ENCODE measurements around the gene SLC4A9. TPM values are rescaled to one million over a fixed set of nuclear protein-coding genes. Genes with fewer than 3 reads are reported as not detected.
"Not testable (repeated sequence)": the region's sequence is repeated elsewhere in the genome, so short reads cannot be mapped to it uniquely, and the experiment has no call there.

SLC4A9 gene
- total RNA-seq, 2 donors from 2014 or later: not detected

- no peaks in the 10 kb centered on the region for H3K9me3 ChIP-seq (ENCODE audit: control insufficient read depth, low read length, poor library complexity, severe bottlenecking)
- H3K36me3 Mint-ChIP-seq (ENCODE audit: low read depth): no peaks in the 10 kb centered on the region
- DNase-seq (peak; percentile 92 to 96 (median 92)), ATAC-seq (peak; percentile 82)
- peaks cover 23% of the 10 kb centered on the region for H3K4me1 Mint-ChIP-seq
- H3K27me3 Mint-ChIP-seq: no peaks in the 10 kb centered on the region
- H3K4me3 Mint-ChIP-seq: no peak within 1 kb of the TSS
- no peak within 1 kb of the TSS for H3K27ac Mint-ChIP-seq
These were observed 41.6 kb downstream of the SLC4A9 start, which contains the start of gene ANKHD1 for GRCh38 chr5:140401362-140402257. TSS of gene ANKHD1 (plus strand) at chr5:140401833. CDS start at chr5:140401968, 135 bp downstream.

- H3K4me3 Mint-ChIP-seq: no peak overlapping the region
- no peaks in the 10 kb centered on the region for H3K36me3 Mint-ChIP-seq (ENCODE audit: low read depth)
- H3K27ac Mint-ChIP-seq: no peak overlapping the region
- ATAC-seq: no peak
- DNase-seq: peak; percentile 14 to 48 (median 34)
- no peaks in the 10 kb centered on the region for H3K27me3 Mint-ChIP-seq
- peaks cover 23% of the 10 kb centered on the region for H3K4me1 Mint-ChIP-seq
- H3K9me3 ChIP-seq (ENCODE audit: control insufficient read depth, low read length, poor library complexity, severe bottlenecking): no peaks in the 10 kb centered on the region
These were observed 42.5 kb downstream of the SLC4A9 start for GRCh38 chr5:140402258-140403074.

- Mint-ChIP-seq H3K4me3 (no peak overlapping the region), H3K36me3 (ENCODE audit: low read depth) (no peaks in the 10 kb centered on the region), H3K4me1 (peaks cover 27% of the 10 kb centered on the region), H3K27ac (no peak overlapping the region), H3K27me3 (no peaks in the 10 kb centered on the region)
- DNase-seq (no peak), ATAC-seq (no peak)
- no peaks in the 10 kb centered on the region for H3K9me3 ChIP-seq (ENCODE audit: control insufficient read depth, low read length, poor library complexity, severe bottlenecking)
These were observed 43.6 kb downstream of the SLC4A9 start for GRCh38 chr5:140403613-140404012.

- peak; percentile 30 for ATAC-seq
- H3K27ac Mint-ChIP-seq: no peak overlapping the region
- peaks cover 30% of the 10 kb centered on the region for H3K4me1 Mint-ChIP-seq
- peak overlapping the region; percentile 7 for H3K4me3 Mint-ChIP-seq
- DNase-seq: no peak
- no peaks in the 10 kb centered on the region for H3K36me3 Mint-ChIP-seq (ENCODE audit: low read depth)
- H3K9me3 ChIP-seq (ENCODE audit: control insufficient read depth, low read length, poor library complexity, severe bottlenecking): no peaks in the 10 kb centered on the region
- no peaks in the 10 kb centered on the region for H3K27me3 Mint-ChIP-seq
These were observed 48.8 kb downstream of the SLC4A9 start for GRCh38 chr5:140408750-140409241.

GRCh38 chr5:140413230-140413629, 53.2 kb downstream of the SLC4A9 start:
- H3K36me3 Mint-ChIP-seq (ENCODE audit: low read depth): no peaks in the 10 kb centered on the region
- H3K9me3 ChIP-seq (ENCODE audit: control insufficient read depth, low read length, poor library complexity, severe bottlenecking): no peaks in the 10 kb centered on the region
- H3K4me1 Mint-ChIP-seq: peaks cover 31% of the 10 kb centered on the region
- ATAC-seq (no peak), DNase-seq (no peak)
- H3K27ac Mint-ChIP-seq: no peak overlapping the region
- no peaks in the 10 kb centered on the region for H3K27me3 Mint-ChIP-seq
- no peak overlapping the region for H3K4me3 Mint-ChIP-seq

GRCh38 chr5:140417235-140417634, 57.2 kb downstream of the SLC4A9 start:
- H3K27ac Mint-ChIP-seq: no peak overlapping the region

GRCh38 chr5:140418862-140419520, 59.0 kb downstream of the SLC4A9 start:
- Mint-ChIP-seq H3K4me3 (peak overlapping the region; percentile 59), H3K27me3 (no peaks in the 10 kb centered on the region), H3K4me1 (peaks cover 51% of the 10 kb centered on the region), H3K27ac (peak overlapping the region; percentile 6), H3K36me3 (ENCODE audit: low read depth) (no peaks in the 10 kb centered on the region)
- no peak for ATAC-seq
- DNase-seq: no peak
- H3K9me3 ChIP-seq (ENCODE audit: control insufficient read depth, low read length, poor library complexity, severe bottlenecking): no peaks in the 10 kb centered on the region

More at GRCh38 chr5:140417235-140417634, 57.2 kb downstream of the SLC4A9 start:
- H3K9me3 ChIP-seq (ENCODE audit: control insufficient read depth, low read length, poor library complexity, severe bottlenecking): no peaks in the 10 kb centered on the region
- Mint-ChIP-seq H3K36me3 (ENCODE audit: low read depth) (no peaks in the 10 kb centered on the region), H3K4me3 (no peak overlapping the region), H3K27me3 (no peaks in the 10 kb centered on the region), H3K4me1 (peaks cover 51% of the 10 kb centered on the region)
- DNase-seq (no peak), ATAC-seq (no peak)

- Mint-ChIP-seq H3K4me1 (peaks cover 48% of the 10 kb centered on the region), H3K36me3 (ENCODE audit: low read depth) (no peaks in the 10 kb centered on the region), H3K27me3 (no peaks in the 10 kb centered on the region), H3K27ac (peak overlapping the region; percentile 6), H3K4me3 (peak overlapping the region; percentile 64)
- DNase-seq: no peak
- H3K9me3 ChIP-seq (ENCODE audit: control insufficient read depth, low read length, poor library complexity, severe bottlenecking): no peaks in the 10 kb centered on the region
- ATAC-seq: no peak
These were observed 60.2 kb downstream of the SLC4A9 start for GRCh38 chr5:140420226-140420570.

- DNase-seq: no peak
- Mint-ChIP-seq H3K36me3 (ENCODE audit: low read depth) (no peaks in the 10 kb centered on the region), H3K4me3 (no peak overlapping the region), H3K4me1 (peaks cover 47% of the 10 kb centered on the region), H3K27me3 (no peaks in the 10 kb centered on the region), H3K27ac (peak overlapping the region; percentile 6)
- H3K9me3 ChIP-seq (ENCODE audit: control insufficient read depth, low read length, poor library complexity, severe bottlenecking): no peaks in the 10 kb centered on the region
- ATAC-seq: no peak
These were observed 60.8 kb downstream of the SLC4A9 start for GRCh38 chr5:140420665-140421361.

- H3K4me1 Mint-ChIP-seq: peaks cover 42% of the 10 kb centered on the region
- H3K9me3 ChIP-seq (ENCODE audit: control insufficient read depth, low read length, poor library complexity, severe bottlenecking); H3K4me3 Mint-ChIP-seq; H3K27ac Mint-ChIP-seq; ATAC-seq; H3K36me3 Mint-ChIP-seq (ENCODE audit: low read depth); H3K27me3 Mint-ChIP-seq; DNase-seq: not testable (repeated sequence)
These were observed 61.4 kb downstream of the SLC4A9 start for GRCh38 chr5:140421375-140421774.

- H3K9me3 ChIP-seq (ENCODE audit: control insufficient read depth, low read length, poor library complexity, severe bottlenecking): no peaks in the 10 kb centered on the region
- peaks cover 34% of the 10 kb centered on the region for H3K4me1 Mint-ChIP-seq
- ATAC-seq: no peak
- H3K4me3 Mint-ChIP-seq: no peak overlapping the region
- no peaks in the 10 kb centered on the region for H3K36me3 Mint-ChIP-seq (ENCODE audit: low read depth)
- no peak for DNase-seq
- no peak overlapping the region for H3K27ac Mint-ChIP-seq
- no peaks in the 10 kb centered on the region for H3K27me3 Mint-ChIP-seq
These were observed 63.6 kb downstream of the SLC4A9 start for GRCh38 chr5:140423609-140424008.

- Mint-ChIP-seq H3K4me1 (peaks cover 31% of the 10 kb centered on the region), H3K27me3 (no peaks in the 10 kb centered on the region), H3K4me3 (no peak overlapping the region), H3K27ac (no peak overlapping the region), H3K36me3 (ENCODE audit: low read depth) (no peaks in the 10 kb centered on the region)
- no peaks in the 10 kb centered on the region for H3K9me3 ChIP-seq (ENCODE audit: control insufficient read depth, low read length, poor library complexity, severe bottlenecking)
- DNase-seq (no peak), ATAC-seq (no peak)
These were observed 64.1 kb downstream of the SLC4A9 start for GRCh38 chr5:140424135-140424534.
